DMS153 (cell line): ENCODE data around the gene CDSN.
"Not testable (repeated sequence)": the region's sequence is repeated elsewhere in the genome, so short reads cannot be mapped to it uniquely, and the experiment has no call there.

Source experiments
- DNase-seq: peaks from one replicate; lab custom pipeline; 2025; lab: John Stamatoyannopoulos, UW

The CDSN gene

DNA sequence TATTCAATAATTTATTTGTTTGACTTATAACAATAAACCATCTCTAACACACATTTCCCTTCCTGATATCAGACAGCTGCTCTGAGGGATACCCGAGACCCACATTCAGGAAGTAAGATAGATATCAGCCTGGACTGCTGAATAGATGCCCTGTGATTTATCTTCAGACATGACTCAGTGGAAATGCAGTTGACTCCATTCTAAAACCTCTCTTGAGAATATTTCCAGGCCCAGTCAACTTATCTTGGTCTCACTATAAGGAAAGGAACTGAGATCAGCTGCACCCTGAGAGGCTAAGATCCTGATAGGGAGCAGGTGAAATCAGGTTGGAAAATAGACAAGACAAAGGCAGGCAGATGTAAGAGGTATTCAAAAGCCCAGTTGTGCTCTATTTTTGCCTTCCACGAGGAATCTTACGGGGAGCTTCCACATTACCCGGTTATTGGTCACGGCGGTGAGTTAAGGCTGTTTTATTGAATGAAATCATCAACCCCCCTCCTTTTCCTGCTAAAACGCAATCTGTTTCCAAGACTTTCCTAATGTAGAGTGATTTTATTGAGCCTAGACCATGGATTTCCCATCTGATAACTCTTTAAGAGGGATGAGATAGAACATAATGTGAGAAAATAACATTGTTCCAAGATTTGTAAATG is 33.3 kb downstream of the CDSN start:
- peak; percentile 17 for DNase-seq

DNA sequence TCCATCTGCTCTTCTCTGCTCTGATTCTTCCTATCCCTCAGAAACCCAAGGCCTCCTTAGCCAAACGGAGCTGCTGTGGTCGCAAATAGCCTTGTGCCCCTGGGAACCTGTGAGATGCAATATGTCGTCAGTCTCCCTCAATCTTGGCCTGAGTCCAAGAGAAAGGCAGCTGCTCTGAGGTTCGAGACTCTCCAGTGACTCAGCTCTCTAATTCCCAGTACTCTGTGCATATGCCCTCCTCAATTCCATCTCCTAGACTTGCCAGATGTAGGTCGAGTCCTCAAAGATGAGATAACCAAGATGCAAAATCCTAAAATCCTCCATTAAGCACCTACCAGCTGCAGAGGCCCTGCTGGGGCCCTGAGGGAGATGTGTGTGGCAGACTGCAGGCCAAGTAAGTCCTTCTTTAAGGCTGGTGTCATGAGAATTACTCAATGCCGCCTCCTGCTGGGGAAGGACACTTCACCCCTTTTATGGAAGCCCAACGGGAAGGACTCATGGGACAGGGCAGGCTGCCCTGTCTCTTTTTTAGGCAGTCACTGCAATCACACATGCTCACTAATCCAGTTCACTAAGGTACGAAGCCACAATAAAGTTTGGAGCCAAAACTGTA is 36.4 kb downstream of the CDSN start:
- peak; percentile 18 for DNase-seq

GRCh38 chr6:31081872-31082271 is 38.4 kb downstream of the CDSN start:
- no peak for DNase-seq

DNA sequence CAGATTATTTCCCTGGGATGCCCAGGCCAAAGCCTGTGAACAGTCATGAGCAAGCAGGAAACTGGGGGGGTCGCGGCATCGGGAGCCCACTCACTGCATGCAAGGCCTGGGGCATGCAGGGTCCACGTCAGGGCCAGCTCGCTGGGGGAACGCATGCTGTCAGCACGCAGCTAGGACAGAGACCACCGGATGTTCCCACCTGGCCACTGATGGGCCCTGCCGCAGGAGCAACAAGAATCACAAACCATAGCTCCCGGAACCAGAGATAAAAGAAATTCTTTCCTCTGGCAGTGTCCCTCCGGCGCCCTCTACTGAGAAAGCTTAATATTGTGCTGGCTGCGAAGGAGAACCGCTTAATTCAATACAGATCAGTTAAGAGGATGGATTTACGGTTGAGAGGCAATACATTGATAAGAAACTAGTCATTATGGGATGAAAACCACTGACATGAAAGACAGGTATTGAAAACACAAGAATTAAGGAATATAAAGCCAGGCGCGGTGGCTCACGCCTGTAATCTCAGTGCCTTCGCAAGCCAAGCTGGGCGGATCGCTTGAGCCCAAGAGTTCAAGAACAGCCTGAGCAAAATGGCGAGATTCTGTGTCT is 40.5 kb downstream of the CDSN start:
- peak; percentile 50 for DNase-seq

DNA sequence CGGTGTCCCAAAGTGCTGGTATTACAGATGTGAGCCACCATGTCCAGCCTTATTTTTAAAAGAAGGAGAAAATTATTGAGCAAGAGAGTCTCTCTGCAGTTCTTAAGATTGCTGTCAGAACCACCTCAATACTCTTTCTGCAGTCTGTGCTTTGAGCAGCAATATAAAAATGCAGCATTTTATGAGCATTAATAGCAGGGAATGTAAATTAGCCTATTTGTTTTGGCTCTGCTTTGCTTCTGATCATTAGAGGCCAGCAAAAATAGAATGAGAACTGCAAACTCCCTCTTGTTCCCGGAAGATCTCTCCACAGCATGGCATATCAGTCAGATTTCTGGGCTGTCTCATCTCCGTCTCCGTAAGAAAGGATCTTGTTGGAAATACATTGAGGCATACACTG is 43.6 kb downstream of the CDSN start:
- no peak for DNase-seq

- no peak for DNase-seq
These were observed 44.7 kb downstream of the CDSN start for GRCh38 chr6:31075528-31075927.

DNA sequence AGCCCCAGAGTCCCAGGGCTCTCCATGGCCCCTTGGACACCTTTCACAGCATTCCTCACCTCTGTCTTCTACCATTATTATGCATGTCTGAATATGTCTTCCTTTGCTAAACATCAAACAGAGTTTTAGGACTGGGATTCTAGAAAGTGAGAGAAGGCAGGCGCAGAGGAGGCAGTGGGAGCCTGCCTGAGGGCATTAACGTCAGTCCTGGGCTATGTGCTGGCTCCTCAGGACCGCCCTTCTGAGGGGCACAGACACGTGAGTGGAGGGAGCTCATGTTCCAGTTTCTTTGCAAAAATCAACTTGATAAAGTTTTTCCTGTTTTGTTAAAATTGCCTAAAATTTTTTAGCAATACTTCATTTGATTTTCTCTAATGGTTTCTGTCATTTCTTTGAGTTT is 45.8 kb downstream of the CDSN start:
- no peak for DNase-seq

- peak; percentile 51 for DNase-seq
These were observed 49.5 kb downstream of the CDSN start for GRCh38 chr6:31070711-31071197.

GRCh38 chr6:31068669-31069340 is 51.4 kb downstream of the CDSN start:
- DNase-seq: peak; percentile 43

GRCh38 chr6:31067891-31068668 is 52.2 kb downstream of the CDSN start:
- DNase-seq: not testable (repeated sequence)

DNA sequence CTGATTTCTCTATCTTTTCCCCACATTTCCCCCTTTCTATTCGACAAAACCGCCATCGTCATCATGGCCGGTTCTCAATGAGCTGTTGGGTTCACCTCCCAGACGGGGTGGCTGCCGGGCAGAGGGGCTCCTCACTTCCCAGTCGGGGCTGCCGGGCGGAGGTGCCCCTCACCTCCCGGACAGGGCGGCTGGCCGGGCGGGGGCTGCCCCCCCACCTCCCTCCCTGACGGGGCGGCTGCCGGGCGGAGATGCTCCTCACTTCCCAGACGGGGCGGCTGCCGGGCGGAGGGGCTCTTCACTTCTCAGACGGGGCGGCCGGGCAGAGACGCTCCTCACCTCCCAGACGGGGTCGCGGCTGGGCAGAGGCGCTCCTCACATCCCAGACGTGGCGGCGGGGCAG is 53.2 kb downstream of the CDSN start:
- DNase-seq: not testable (repeated sequence)

DNA sequence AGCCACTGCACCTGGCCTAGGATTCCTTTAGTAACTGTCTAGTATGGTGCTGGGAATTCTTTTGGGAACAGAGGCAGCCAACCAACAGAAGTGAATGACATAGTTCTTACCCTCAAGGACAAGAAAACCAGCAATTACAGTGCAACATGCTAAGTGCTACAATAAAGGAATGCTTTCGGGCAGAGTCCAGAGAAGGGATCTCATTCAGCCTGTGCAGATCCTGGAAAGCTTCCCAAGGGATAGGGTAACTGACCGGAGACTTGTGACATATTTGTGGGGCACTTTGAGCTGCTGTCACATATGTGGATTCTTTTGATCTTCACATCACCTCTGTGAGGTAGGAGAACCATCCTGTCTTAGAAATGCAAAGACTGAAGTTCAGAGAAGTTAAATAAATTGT is 54.7 kb downstream of the CDSN start:
- no peak for DNase-seq
